CD14-positive monocyte (primary cell): ENCODE results near the gene GPBP1L1. TPM values are rescaled to one million over a fixed set of nuclear protein-coding genes. Genes with fewer than 3 reads are reported as not detected.

ENCODE experiments used
- DNase-seq, 3 donors: peaks; one replicate each; pipeline ENCODE4 v3.0.0-alpha.2; 2011 to 2022
- H2AFZ ChIP-seq: 2 replicates; pipeline ENCODE4 v1.6.0; 2012; ENCODE audit warnings: mild to moderate bottlenecking, low read depth, low read length, inconsistent platforms; ENCODE audit not compliant: insufficient read depth, poor library complexity, severe bottlenecking
- H3K27ac ChIP-seq, 2 donors: 1 replicate in 1 of 2; 2 replicates in 1 of 2; pipeline ENCODE4 v1.5.1; 2012 to 2013; ENCODE audit warnings: low read length in 2 of 2, control low read depth in 1 of 2, inconsistent platforms in 1 of 2, low read depth in 1 of 2, mild to moderate bottlenecking in 1 of 2
- H3K27me3 ChIP-seq, 2 donors: one replicate each; pipeline versions ENCODE4 v1.6.0 to v1.6.1; 2011 to 2013; ENCODE audit warnings: low read length in 2 of 2; ENCODE audit not compliant: control insufficient read depth in 2 of 2, insufficient read depth in 2 of 2
- H3K36me3 ChIP-seq, 2 donors: replicated peaks in 1 of 2; 1 replicate in 1 of 2; 2 replicates in 1 of 2; pipeline versions ENCODE4 v1.5.1 to v1.6.1; 2012 to 2013; ENCODE audit warnings: low read length in 2 of 2, control low read depth in 1 of 2, inconsistent platforms in 1 of 2, mild to moderate bottlenecking in 1 of 2; ENCODE audit not compliant: insufficient read depth in 2 of 2, control insufficient read depth in 1 of 2
- H3K4me1 ChIP-seq, 2 donors: 1 replicate in 1 of 2; 2 replicates in 1 of 2; pipeline versions ENCODE4 v1.5.1 to v1.6.1; 2012 to 2013; ENCODE audit warnings: low read length in 2 of 2, control low read depth in 1 of 2, inconsistent platforms in 1 of 2, mild to moderate bottlenecking in 1 of 2, moderate library complexity in 1 of 2; ENCODE audit not compliant: insufficient read depth in 2 of 2, control insufficient read depth in 1 of 2
- H3K4me2 ChIP-seq: replicated peaks from 2 replicates; pipeline ENCODE3; 2012; ENCODE audit warnings: low read length, moderate library complexity, mild to moderate bottlenecking; ENCODE audit not compliant: poor library complexity, severe bottlenecking; ENCODE audit errors: extremely low read depth
- H3K4me3 ChIP-seq, 3 experiments: fragments of 200-600 bp in 1 of 3; sonication (generic) in 1 of 3; replicated peaks in 1 of 3; 1 replicate in 2 of 3; 2 replicates in 1 of 3; pipeline ENCODE4 v1.5.1; 2011 to 2013; ENCODE audit warnings: low read length in 3 of 3, mild to moderate bottlenecking in 3 of 3, control low read depth in 2 of 3, low read depth in 2 of 3, inconsistent platforms in 1 of 3, moderate library complexity in 1 of 3
- H3K79me2 ChIP-seq: 2 replicates; pipeline ENCODE4 v1.6.0; 2012; ENCODE audit warnings: mild to moderate bottlenecking, control low read depth, inconsistent platforms, low read length, moderate library complexity; ENCODE audit not compliant: insufficient read depth
- H3K9ac ChIP-seq: 2 replicates; pipeline ENCODE4 v1.6.0; 2017; ENCODE audit warnings: low read length, mild to moderate bottlenecking; ENCODE audit not compliant: insufficient read depth, poor library complexity, severe bottlenecking
- H3K9me3 ChIP-seq, 2 donors: replicated peaks in 1 of 2; 1 replicate in 1 of 2; 2 replicates in 1 of 2; pipeline versions ENCODE4 v1.5.1 to v1.6.1; 2012 to 2013; ENCODE audit warnings: low read length in 2 of 2, control low read depth in 1 of 2; ENCODE audit not compliant: control insufficient read depth in 1 of 2, insufficient read depth in 1 of 2
- H4K20me1 ChIP-seq: 2 replicates; pipeline ENCODE4 v1.6.0; 2012; ENCODE audit warnings: mild to moderate bottlenecking, low read length, control low read depth, moderate library complexity; ENCODE audit not compliant: insufficient read depth
- H3K27ac Mint-ChIP-seq, 7 donors: one replicate each; pipeline ENCODE4 v1.8.0; 2020; ENCODE audit warnings: mild to moderate bottlenecking in 7 of 7, mixed read lengths in 7 of 7, moderate library complexity in 6 of 7, inconsistent platforms in 2 of 7
- H3K27me3 Mint-ChIP-seq, 3 donors: one replicate each; pipeline ENCODE4 v1.8.0; 2021 to 2022; ENCODE audit warnings: low read depth in 3 of 3, mild to moderate bottlenecking in 3 of 3, mixed read lengths in 3 of 3, moderate library complexity in 3 of 3, inconsistent platforms in 1 of 3
- H3K36me3 Mint-ChIP-seq, 2 donors: one replicate each; pipeline ENCODE4 v1.8.0; 2020; ENCODE audit warnings: mixed read lengths in 2 of 2, inconsistent platforms in 1 of 2, mild to moderate bottlenecking in 1 of 2
- H3K4me1 Mint-ChIP-seq: one replicate; pipeline ENCODE4 v1.8.0; 2020; ENCODE audit warnings: mild to moderate bottlenecking, mixed read lengths
- H3K4me3 Mint-ChIP-seq, 2 donors: one replicate each; pipeline ENCODE4 v1.8.0; 2020; ENCODE audit warnings: mild to moderate bottlenecking in 2 of 2, mixed read lengths in 2 of 2, moderate library complexity in 1 of 2
- H3K9me3 Mint-ChIP-seq, 7 donors: one replicate each; pipeline ENCODE4 v1.8.0; 2020 to 2022; ENCODE audit warnings: mixed read lengths in 7 of 7, mild to moderate bottlenecking in 6 of 7, moderate library complexity in 6 of 7, inconsistent platforms in 2 of 7
- CTCF ChIP-seq: fragments of 200-600 bp; IDR thresholded peaks from one replicate; pipeline ENCODE4 v1.8.0; 2022; ENCODE audit warnings: antibody characterized with exemption, mild to moderate bottlenecking
- whole genome bisulfite sequencing: methylation state at CpG from one replicate; pipeline ENCODE4 v1.1.5; 2013; ENCODE audit warnings: missing lambda C conversion rate; ENCODE audit not compliant: insufficient coverage; 5-methylcytosine and 5-hydroxymethylcytosine counted together
- intact Hi-C, 2 donors: fragments of 100-400 bp; cut with micrococcal nuclease; formaldehyde crosslinking; loops; one replicate each; pipeline versions ENCODE4 v1.15.0 to v1.15.1; 2023
- polyA plus RNA-seq, 3 donors: library from polyadenylated mRNA; depleted of rRNA in 1 of 3; unstranded in 2 of 3; stranded (reverse) in 1 of 3; fragments of 300-500 nt in 2 of 3; fragments of >200 nt in 1 of 3; fragmentation: Illumina TruSeq in 2 of 3; gene quantifications; 1 replicate in 2 of 3; 2 replicates in 1 of 3; pipeline ENCODE4 v1.2.3, GENCODE V29; 2012 to 2021

GPBP1L1 gene
- polyA plus RNA-seq, 3 donors, result 71.6 to 93.3 (median 79.5) TPM

DNA sequence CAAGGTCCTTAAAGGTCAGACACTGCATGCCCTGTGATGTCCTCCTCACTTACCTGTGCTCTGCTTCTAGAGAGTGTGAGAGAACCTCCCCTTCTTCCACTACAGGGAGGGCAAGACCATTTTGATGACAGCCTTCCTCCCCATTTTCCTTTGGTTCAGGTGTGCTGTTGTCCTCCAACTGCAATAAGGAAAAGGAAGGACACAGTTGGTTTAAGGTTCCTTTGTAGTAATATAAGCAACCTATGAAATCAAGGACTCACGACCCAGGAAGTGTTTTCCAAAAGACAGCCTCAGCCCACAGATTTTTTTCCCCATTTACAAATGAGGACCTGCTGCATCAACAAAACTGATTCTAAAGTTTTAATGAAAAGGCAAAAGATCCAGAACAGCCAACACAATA is 55.9 kb downstream of the GPBP1L1 start:
- Histone ChIP-seq H3K27me3 (no peaks in the 10 kb centered on the region), H3K9me3 (no peaks in the 10 kb centered on the region), H4K20me1 (peaks cover 26% of the 10 kb centered on the region), H3K4me1 (no peaks in the 10 kb centered on the region), H3K79me2 (peaks cover 5% of the 10 kb centered on the region), H3K27ac (no peak overlapping the region), H3K36me3 (peaks cover 92 to 100% of the 10 kb centered on the region in 2 donors), H2AFZ (no peak overlapping the region), H3K9ac (no peak overlapping the region), H3K4me3 (no peak overlapping the region), H3K4me2 (no peak overlapping the region)
- Mint-ChIP-seq H3K4me1 (no peaks in the 10 kb centered on the region), H3K4me3 (no peak overlapping the region), H3K27me3 (no peaks in the 10 kb centered on the region), H3K36me3 (peaks cover 66 to 90% of the 10 kb centered on the region in 2 donors), H3K27ac (peak overlapping the region in 2 of 7 donors; percentile 7 to 27), H3K9me3 (no peaks in the 10 kb centered on the region)
- no CpG with 5 or more reads among the region's 1 CpG for WGBS
- DNase-seq, result no peak
- no peak for TF ChIP-seq CTCF
- intact Hi-C loops, result no loop called here

- no peaks in the 10 kb centered on the region for H3K4me1 Mint-ChIP-seq
- no peak for DNase-seq
- Histone ChIP-seq H3K4me1 (no peaks in the 10 kb centered on the region), H3K4me2 (no peak overlapping the region), H3K9me3 (no peaks in the 10 kb centered on the region), H3K27me3 (no peaks in the 10 kb centered on the region), H4K20me1 (peaks cover 16% of the 10 kb centered on the region), H3K79me2 (peaks cover 5% of the 10 kb centered on the region), H3K27ac (no peak overlapping the region), H3K36me3 (peaks cover 82 to 94% of the 10 kb centered on the region in 2 donors), H3K4me3 (no peak overlapping the region), H3K9ac (no peak overlapping the region), H2AFZ (no peak overlapping the region)
- H3K9me3 Mint-ChIP-seq, result no peaks in the 10 kb centered on the region
- no peak for TF ChIP-seq CTCF
- intact Hi-C loops, result no loop called here
- peaks cover 70 to 99% of the 10 kb centered on the region in 2 donors for H3K36me3 Mint-ChIP-seq
- H3K4me3 Mint-ChIP-seq, result no peak overlapping the region
- peak overlapping the region in 1 of 7 donors; percentile 66 for H3K27ac Mint-ChIP-seq
- H3K27me3 Mint-ChIP-seq, result no peaks in the 10 kb centered on the region
Observed at GRCh38 chr1:45629035-45629434, 57.3 kb downstream of the GPBP1L1 start.
